ENCODE measurements around the gene RLIM. TPM values are rescaled to one million over a fixed set of nuclear protein-coding genes. Genes with fewer than 3 reads are reported as not detected.

Gene RLIM
- total and polyA plus RNA-seq, 2 of the 8 experiments (the other 6 are each of a cell fraction or from before 2014, with no cell fraction given): 6.3 to 34.6 TPM

- H2BK120ac ChIP-seq (replicated peaks; ENCODE audit: low read depth, low read length): no peak overlapping the region
- H3K79me1 ChIP-seq (ENCODE audit: low read depth, low read length): no peaks in the 10 kb centered on the region
- H3K9ac ChIP-seq (replicated peaks in 1 of 4; ENCODE audit: extremely low read depth in 1 of 4, low read depth in 3 of 4, low read length in 3 of 4): no peak overlapping the region
- no peaks in the 10 kb centered on the region for H3K27me3 ChIP-seq (replicated peaks in 1 of 4; ENCODE audit: control insufficient read depth in 3 of 4, extremely low read depth in 1 of 4, insufficient read depth in 3 of 4, low read length in 3 of 4)
- TF ChIP-seq POLR2AphosphoS5 (IDR thresholded peaks at IDR 0.05; ENCODE audit: low read depth, low read length) (peak; percentile 57), FOSL1 (IDR thresholded peaks at IDR 0.05; ENCODE audit: insufficient read depth, low read depth, low read length) (no peak)
- H3K18ac ChIP-seq (ENCODE audit: extremely low read depth, low read length): no peak overlapping the region
- H2BK5ac ChIP-seq (ENCODE audit: low read depth, low read length): no peak overlapping the region
- H2AFZ ChIP-seq (ENCODE audit: low read length): no peak overlapping the region
- H3K4me2 ChIP-seq (ENCODE audit: insufficient read depth in 1 of 2, low read depth in 2 of 2, low read length in 2 of 2): no peak overlapping the region
- H3K4ac ChIP-seq (replicated peaks; ENCODE audit: insufficient read length, low read depth, low read length): no peak overlapping the region
- H3K14ac ChIP-seq (ENCODE audit: insufficient read length): no peak overlapping the region
- H3K79me2 ChIP-seq (ENCODE audit: control insufficient read depth in 1 of 2, insufficient read depth in 2 of 2, low read length in 2 of 2): peaks cover 0 to 88% of the 10 kb centered on the region in 2 experiments; a peak in 3 of 4 replicates
- no peaks in the 10 kb centered on the region for H3K23me2 ChIP-seq (ENCODE audit: low read depth, low read length)
- H3K23ac ChIP-seq (ENCODE audit: insufficient read length): no peak overlapping the region
- DNase-seq (ENCODE audit: low read depth in 1 of 2, low spot score in 2 of 2) (no peak), FAIRE-seq (no peak)
- CTCF ChIA-PET (ENCODE audit: partially characterized antibody): no interaction called here
- H3K36me3 ChIP-seq (ENCODE audit: control insufficient read depth in 2 of 4, insufficient read depth in 4 of 4, low read length in 3 of 4): peaks cover 0 to 25% (median 1%) of the 10 kb centered on the region in 4 experiments; a peak in 2 of 8 replicates
- H3K27ac ChIP-seq (ENCODE audit: low read depth, low read length): no peak overlapping the region
- H4K91ac ChIP-seq (replicated peaks; ENCODE audit: insufficient read length, low read length): no peak overlapping the region
- H2BK12ac ChIP-seq (ENCODE audit: low read depth, low read length): no peak overlapping the region
- no peak overlapping the region for H2AK5ac ChIP-seq (ENCODE audit: low read depth, low read length)
- H2BK20ac ChIP-seq (ENCODE audit: low read length): no peak overlapping the region
- H4K20me1 ChIP-seq (replicated peaks in 1 of 2; ENCODE audit: control insufficient read depth in 1 of 2, insufficient read depth in 2 of 2, low read length in 2 of 2): peaks cover 2 to 8% of the 10 kb centered on the region in 2 experiments
- no peaks in the 10 kb centered on the region for H3K9me3 ChIP-seq (ENCODE audit: insufficient read depth in 2 of 2, low read depth in 1 of 2, low read length in 1 of 2)
- no peaks in the 10 kb centered on the region for H3K4me1 ChIP-seq (replicated peaks in 1 of 4; ENCODE audit: control insufficient read depth in 3 of 4, insufficient read depth in 4 of 4, low read length in 3 of 4)
- POLR2A ChIA-PET (ENCODE audit: partially characterized antibody): interaction anchor here (3.9 to 4.1 kb wide), 2 partner anchors 7 to 10 kb away, joined by 19 to 31 read pairs; partner anchors contain the start of gene RLIM
- no peak overlapping the region for H4K8ac ChIP-seq (ENCODE audit: extremely low read depth, insufficient read depth, low read length)
- H3K56ac ChIP-seq (replicated peaks; ENCODE audit: insufficient read length, low read depth, low read length): no peak overlapping the region
- no peak overlapping the region for H4K5ac ChIP-seq (ENCODE audit: insufficient read length, low read depth, low read length)
- H3K4me3 ChIP-seq (ENCODE audit: extremely low read depth in 1 of 4, insufficient read depth in 2 of 4, low read depth in 3 of 4, low read length in 4 of 4): no peak overlapping the region
- no peak overlapping the region for H2BK15ac ChIP-seq (ENCODE audit: low read length)
- 95% methylated on average over 7 of the region's 12 CpGs; no CpG with 5 or more reads in 1 of the 2 experiments for WGBS, 2 experiments (ENCODE audit: extremely low coverage in 1 of 2, insufficient coverage in 1 of 2, insufficient read length in 1 of 2, insufficient replicate concordance in 2 of 2, low coverage in 1 of 2, low lambda C conversion rate in 2 of 2, missing lambda C conversion rate in 1 of 2)
These were observed 7.6 kb downstream of the RLIM start for GRCh38 chrX:74606799-74607198.

All from H1 (cell line).